HG02588 (cell line): ENCODE data around the gene ATG16L1.
A peak's percentile ranks its signal among the peaks of the same experiment; 100 is the strongest.

ENCODE experiments used
- ATAC-seq: cut with Tn5 transposase; IDR thresholded peaks from one replicate; pipeline ENCODE4 v1.9.1; 2021; ENCODE audit warnings: mild to moderate bottlenecking, moderate library complexity; ENCODE audit not compliant: unreplicated experiment

Gene ATG16L1

DNA sequence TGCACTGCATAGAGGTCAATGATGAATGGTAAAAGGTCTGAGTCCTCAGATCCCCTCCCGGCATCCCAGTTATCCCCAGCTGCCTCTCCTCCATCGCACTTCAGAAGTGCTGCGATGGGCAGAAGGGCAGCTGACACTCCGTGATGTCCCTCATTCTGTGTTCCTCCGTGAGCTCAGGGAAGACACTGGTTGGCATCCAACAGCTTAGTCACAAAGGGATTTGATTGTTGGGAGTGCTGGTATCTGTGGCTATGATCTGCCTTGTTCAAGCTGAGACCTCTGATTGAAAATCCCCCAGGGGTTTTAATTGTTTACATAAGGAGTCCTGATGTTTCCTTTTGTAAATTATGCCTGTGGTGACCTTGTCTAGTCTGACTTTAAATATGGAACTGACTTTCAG lies 37.2 kb downstream of the ATG16L1 start:
- no peak for ATAC-seq

DNA sequence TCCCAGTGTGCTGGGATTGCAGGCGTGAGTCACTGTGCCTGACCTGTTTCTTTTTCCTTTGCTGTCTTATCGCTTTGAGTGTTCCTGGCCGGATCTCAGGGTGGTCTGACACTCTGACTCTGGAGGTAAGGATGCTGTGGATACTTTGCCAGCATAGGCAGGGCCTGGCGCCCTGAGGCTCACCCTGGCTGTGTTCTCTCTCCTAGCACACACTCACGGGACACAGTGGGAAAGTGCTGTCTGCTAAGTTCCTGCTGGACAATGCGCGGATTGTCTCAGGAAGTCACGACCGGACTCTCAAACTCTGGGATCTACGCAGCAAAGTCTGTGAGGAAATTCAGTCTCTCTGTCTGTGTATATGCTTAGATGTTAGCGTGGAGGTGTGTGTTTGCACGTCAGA lies 38.2 kb downstream of the ATG16L1 start:
- no peak for ATAC-seq

DNA sequence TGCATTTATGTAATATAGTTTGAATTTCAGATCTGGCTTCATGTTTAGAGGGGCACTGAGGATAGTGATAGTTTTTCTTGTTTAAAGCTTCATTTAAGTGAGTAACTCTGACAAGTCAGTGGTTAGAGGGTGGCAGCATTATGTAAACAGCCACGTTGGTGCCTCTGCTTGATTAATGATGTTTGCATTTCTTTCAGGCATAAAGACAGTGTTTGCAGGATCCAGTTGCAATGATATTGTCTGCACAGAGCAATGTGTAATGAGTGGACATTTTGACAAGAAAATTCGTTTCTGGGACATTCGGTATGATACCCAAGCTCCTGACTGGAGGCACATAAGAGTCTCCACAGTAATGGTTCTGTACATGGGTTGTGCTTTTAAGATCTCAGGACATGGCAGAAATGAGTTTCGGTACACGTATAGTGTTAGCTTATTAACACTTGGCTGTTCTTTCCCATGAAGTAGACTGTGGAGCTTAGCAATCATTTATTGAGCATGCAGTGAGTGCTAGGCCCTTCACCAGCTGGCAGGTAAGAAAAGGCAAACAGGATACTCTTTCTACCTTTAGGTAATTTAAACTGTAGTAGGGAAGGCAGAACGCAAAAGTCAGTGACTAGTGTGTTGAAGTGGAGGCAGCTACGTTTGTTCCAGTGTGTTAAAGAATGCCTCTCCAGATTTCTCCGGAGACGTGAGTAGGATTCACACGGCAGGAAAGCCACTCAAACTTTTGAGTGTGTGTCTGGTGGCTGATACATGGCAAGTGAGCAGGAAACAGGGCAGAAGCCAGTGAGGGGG lies 38.8 kb downstream of the ATG16L1 start:
- no peak for ATAC-seq

DNA sequence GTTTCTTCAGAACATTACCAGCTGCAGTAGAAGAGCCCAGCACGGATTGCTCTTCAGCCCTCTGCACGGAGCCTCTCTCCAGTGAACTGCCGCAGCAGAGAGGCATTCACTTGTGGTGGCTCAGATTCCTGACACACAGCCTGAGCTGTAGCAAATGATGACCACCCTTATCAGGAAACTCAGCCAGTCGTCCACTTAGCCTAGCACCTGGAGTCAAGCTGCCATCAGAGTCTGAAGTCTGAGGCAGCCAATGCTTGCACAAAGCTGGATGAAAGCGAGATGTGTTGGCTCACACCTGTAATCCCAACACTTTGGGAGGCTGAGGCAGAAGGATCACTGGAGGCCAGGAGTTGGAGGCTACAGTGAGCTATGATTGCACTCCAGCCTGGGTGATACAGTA lies 44.4 kb downstream of the ATG16L1 start:
- ATAC-seq, result no peak

DNA sequence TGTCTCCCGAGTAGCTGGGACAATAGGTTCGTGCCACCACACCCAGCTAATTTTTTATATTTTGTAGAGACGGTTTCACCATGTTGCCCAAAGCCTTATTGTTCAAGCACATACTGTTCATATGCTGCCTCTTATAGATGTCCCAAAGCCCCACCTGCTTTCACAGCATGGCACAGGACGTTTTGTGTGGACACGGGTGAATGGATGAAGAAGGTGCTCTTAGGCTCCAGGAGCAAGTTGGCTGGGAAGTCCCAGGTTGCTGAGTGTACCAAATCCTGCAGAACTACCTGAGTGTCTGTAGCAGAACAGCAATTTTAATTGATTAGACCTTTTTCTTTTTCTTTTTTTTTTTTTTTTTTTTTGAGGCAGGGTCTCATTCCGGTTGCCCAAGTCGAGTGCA lies 45.6 kb downstream of the ATG16L1 start:
- no peak for ATAC-seq

DNA sequence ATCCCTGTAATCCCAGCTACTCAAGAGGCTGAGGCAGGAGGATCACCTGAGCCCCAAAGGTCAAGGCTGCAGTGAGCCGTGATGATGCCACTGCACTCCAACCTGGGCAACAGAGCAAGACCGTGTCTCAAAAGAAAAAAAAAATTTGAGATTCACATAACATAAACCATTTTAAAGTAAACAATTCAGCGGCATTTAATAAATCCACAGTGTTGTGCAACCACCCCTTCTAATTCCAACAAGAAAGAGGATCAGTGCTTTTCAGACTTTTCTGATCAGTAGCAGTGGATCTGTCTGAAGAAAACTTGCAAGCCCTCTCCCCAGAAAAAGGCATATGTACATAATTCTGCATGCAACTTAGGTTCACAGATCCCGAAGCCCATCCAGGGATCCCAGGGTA lies 48.9 kb downstream of the ATG16L1 start:
- ATAC-seq, result no peak

DNA sequence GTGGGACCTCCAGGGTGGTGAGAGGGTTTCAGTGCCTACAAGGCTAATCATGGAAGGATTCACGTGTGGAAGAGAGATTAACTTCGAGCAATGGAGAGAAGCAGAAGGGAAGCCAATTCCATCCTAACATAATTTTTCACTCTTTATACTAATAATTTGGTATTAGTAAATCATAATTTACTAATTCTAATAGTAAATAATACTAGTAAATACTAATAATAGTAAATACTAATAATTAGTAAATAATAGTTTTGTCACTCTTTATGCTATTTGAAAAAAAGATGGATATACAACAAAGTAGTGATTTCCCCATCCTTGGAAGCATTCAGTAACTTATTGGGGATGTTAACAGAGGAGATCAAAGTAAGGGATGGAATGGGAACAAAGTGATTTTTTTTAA lies 49.8 kb downstream of the ATG16L1 start:
- ATAC-seq, result no peak

DNA sequence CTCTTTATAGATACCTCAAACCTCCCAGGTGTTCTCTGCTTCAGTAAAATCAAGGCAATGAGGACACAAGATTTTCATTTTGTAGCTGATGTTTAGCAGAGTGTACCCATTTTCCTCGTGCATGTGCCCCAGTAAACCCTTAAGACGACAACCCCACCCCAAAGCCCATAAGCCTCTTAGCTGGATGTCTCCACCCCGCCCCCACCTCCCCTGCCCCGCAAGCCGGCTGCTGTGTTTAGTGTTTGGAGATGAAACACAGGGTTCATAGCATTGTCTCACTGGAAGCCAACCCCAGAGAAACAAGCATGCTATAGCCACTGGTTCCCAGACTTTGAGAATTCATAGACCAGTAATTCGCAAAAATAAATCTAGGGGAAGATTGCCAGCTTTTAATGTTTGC lies 50.3 kb downstream of the ATG16L1 start:
- no peak for ATAC-seq

DNA sequence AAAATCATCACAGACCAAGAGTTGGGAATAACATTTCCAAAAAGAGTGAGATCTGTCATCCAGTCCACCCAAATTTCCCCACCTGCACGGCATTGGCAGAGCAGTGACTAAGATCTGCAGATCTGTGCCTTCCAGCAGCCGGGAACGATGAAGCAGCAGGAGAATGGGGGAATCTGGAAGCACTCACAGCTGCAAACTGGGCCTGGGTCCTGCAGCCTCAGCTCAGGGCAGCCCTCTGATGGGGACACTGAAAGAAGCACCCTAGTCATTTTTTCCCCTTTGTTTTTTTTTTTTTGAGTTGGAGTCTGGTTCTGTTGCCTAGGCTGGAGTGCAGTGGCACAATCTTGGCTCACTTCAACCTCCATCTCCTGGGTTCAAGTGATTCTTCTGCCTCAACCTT lies 51.8 kb downstream of the ATG16L1 start:
- no peak for ATAC-seq

DNA sequence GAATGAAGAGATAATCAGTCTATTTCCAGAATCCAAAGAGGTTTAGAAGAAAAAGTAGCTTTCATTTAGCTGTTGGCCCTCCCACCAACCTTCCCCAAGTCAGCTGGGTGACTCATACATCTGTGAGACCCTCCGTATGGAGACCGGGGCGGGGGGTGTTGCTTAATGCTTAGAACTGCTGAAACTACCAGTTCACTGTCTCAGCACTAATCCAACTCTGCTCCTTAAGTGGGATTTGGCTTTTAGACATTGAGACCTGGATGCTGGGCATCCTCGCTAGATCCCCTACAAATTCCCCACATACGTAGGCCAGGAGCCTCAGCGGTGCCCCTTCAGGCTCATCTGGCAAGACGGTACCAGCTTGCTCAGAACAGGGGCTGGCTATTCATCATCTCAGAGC lies 56.1 kb downstream of the ATG16L1 start, which contains the start of gene SAG:
Gene SAG, plus strand, starts transcription at position 252 of the 400 bp plus-strand sequence. CDS start 1,374 bp downstream, outside the sequence.
- no peak for ATAC-seq

DNA sequence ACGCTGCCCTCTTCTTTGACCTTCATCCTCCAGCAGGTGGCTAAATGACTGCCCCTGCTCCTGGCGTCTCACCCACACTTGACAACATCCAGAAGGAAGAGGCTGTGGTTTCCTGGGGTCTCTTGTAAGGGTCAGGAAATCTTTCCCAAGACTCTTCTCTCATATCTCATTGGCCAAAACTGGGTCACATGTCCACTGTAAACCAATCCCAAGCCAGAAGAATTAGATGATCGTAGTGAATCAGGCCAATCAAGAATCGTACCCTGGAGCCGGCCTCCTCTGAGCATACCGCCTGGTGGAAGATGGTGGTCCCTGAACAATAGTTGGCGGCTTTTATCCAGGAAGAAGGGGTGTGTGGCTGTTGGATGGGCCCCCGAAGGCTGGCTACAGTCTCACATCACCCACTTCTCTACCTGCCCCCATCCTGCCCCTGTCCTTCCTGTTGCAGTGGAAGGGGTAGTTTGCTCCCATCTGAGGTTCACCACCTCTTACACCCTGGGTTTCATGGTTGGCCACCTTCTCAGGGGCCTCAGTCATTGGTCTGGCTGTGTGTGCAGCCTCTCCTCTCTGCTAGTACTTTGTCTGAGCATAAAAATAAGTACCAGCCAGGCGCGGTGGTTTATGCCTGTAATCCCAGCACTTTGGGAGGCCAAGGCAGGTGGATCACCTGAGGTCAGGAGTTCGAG lies 59.9 kb downstream of the ATG16L1 start:
- ATAC-seq, result no peak

DNA sequence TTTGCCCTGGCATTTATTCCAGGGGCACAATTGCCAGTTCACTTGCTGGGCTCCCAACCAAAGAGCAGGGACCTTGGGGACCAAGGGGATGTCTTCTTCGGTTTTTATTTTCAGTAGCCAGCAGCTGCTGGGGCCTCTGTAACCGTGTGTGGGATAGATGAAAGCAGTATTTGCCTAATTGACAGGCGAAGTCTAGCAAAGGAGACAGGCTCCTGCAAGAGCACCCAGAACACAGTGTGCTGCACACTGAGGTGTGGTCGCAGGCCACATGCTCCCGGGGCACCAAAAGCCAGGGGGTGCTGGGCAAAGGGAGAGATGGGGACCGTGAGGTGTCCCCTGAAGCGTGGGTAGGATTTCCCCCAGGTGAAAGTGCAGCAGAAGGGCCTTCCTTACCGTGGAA lies 61.4 kb downstream of the ATG16L1 start:
- peak; percentile 55 for ATAC-seq

DNA sequence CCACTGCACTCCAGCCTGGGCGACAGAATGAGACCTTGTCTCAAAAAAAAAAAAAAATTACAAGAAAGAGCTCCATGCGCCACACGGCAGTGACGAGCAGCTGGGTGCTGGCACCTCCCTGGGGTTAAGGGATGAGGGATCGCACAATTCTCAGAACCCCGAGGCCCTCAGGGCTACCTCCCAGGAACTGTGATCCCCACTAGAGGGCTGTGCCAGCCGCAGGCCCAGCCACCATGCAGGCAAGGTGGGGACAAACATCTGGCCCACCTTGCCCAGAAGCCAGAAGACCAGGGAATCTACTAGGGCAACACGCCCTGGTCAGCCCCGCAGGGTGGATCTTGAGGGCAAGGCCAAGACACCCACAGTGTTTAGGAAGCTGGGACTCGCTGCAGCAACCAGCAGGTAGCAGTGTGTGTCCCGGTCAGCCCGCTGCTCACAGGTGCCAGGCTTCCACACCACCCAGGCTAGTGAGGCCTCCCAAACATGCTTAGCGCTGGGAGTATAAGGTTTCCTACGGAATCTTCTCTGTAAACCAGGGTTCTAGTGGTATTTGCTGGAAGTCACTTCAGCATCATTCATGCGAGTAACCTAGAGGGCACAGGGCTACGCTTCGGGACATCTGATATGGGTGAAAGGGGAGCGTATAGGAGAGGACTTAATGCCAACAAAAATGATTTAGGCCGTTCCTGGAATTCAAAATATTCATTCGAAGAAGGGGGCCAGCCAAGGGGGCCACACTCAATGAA lies 62.9 kb downstream of the ATG16L1 start:
- ATAC-seq, result no peak

DNA sequence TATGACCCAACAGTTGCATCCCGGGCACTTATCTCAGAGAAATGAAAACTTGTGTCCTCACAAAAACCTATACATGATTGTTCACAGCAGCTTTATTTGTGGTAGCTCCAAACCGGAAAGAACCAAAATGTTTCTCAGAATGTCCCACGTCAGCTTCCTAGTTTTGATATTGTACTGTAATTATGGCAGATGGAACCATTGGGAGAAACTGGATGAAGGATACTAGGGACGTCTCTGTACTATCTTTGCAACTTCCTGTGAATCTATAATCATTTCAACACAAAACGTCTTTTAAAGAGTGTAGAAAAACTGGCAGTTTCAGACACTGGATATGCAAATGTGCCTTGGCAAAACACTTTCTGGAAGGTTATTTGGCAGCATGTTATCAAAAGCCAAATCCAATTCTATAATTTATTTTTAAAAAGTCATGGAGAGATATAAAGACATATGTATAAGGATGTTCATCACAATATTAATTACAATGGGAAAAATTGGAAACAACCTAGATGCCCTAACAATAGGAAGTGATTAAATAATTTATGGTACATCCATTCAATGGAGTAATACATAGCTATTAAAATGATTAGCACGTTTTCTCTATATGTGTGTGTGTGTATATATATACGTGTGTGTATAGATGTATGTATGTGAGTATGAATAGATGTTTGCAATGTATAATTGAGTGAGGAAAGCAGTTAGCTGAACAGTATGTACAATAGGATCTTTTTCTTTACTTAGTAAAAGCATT lies 65.9 kb downstream of the ATG16L1 start:
- ATAC-seq, result no peak

DNA sequence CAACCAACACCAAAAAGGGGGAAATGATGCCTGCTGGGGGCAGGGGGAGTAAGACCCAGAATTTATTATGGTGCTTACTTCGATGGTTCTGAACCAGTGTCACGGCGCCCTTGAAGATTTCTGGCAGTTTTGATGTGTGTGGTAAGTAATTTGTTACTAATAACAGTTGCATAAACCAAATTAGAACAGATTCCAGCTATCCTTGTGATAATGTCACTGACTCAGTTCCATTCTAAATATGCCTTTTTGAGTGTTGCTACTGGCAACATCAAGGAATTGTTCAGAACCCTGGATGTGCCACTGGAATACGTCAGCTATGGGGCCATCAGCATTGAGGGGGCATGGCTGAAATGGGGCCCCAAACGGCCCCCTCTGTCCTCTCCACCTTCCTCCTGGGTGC lies 67.8 kb downstream of the ATG16L1 start:
- no peak for ATAC-seq

DNA sequence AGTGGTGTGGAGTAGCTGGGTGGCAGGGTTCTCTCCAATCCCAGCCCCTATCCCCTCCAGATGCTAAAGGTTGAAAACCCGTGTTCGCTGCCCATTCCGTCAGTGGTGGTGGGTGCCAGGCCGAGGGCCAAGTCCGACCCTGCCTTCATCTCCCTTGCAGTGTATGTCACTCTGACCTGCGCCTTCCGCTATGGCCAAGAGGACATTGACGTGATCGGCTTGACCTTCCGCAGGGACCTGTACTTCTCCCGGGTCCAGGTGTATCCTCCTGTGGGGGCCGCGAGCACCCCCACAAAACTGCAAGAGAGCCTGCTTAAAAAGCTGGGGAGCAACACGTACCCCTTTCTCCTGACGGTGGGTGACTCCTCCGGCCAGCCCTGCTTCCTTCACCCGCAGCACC lies 69.0 kb downstream of the ATG16L1 start:
- no peak for ATAC-seq

DNA sequence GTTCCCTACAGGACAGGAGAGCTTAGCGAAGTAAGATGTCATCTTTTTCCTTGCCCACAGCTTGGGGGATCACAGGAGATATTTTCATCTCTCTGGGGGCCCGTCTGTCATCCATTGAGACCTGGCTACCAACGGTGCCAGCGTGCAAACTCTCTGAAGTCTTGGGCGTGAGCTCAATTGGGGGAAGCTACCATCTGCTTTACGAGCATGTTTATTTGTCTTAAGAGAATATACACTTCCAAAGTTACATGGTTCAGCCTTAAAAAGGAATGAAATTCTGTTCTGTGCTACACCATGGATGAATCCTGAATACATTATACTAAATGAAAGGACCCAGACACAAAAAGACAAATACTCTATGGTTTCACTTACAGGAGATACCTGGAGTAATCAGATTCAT lies 69.7 kb downstream of the ATG16L1 start:
- no peak for ATAC-seq

DNA sequence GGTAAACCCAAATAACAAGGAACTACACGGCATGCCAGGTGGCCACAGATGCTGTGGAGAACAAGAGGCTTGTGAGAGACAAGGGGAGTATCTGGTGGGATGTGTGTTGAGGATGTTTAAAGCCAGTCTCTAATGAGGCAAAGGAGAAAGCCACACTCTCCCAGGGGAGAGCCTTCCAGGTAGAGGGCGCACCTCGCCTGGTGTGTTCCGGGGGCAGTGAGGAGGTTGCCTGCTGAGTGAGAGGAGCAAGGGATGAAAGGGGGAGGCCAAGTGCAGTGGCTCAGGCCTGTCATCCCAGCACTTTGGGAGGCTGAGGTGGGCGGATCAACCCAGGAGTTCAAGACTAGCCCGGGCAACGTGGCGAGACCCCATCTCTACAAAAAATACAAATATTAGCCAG lies 72.4 kb downstream of the ATG16L1 start:
- no peak for ATAC-seq

DNA sequence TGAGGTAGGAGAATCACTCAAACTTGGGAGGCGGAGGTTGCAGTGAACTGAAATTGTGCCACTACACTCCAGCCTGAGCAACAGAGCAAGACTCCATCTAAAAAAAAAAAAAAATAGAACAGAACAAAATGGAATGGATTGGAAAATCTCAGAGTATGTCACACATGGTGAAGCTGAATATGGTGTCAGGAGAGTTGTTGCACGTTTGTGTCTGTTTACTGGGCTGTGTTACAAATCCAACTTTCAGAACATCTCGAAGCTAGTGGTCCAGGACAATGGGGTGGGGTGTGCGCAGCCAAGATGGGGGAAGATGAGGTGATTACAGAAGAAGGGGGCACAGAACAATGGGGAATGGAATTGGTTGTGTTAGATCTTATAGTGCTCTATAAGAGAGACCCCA lies 73.8 kb downstream of the ATG16L1 start:
- ATAC-seq, result no peak

DNA sequence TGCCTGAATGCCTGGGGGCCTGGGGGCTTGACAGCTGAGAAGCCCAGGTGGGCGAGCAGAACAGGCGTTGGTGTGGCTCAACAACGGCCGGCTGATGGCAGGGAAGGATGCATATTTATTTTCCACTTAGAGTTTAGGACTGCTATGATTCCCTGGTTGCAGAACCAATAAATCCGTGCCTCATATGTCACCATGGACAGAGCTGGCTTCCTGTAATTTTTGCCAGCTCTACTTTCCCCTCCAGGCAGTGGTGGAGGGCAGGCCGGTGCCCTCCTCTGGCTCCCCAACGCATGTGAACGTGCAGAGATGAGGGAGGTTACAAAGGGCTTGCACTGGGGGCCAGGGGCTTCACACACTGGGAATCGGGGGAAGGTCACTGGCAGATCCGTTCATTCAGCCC lies 74.3 kb downstream of the ATG16L1 start:
- ATAC-seq, result no peak

DNA sequence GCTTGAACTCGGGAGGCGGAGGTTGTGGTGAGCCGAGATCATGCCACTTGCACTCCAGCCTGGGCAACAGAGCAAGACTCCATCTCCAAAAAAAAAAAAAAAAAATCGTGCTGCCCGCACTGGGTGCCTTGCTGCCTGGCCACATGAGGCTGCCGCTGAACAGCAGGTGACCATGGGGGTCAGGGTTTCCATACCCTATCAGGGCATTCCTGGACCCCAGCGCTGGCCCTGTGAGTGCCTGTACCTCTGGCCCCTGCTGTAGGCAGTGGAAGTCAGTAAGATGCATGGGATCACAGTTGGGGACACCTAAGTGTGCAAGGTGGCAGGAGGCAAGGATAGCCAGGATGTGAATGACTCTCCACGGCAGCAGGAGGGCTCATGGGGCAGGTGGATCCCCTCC lies 75.0 kb downstream of the ATG16L1 start:
- ATAC-seq, result no peak
